IgD-negative memory B cell (primary cell): ENCODE data around the gene PYGB. TPM values are rescaled to one million over a fixed set of nuclear protein-coding genes. Genes with fewer than 3 reads are reported as not detected.

Experiments
- H3K27ac Mint-ChIP-seq, 3 donors: one replicate each; pipeline ENCODE4 v1.8.0; 2020 to 2022; ENCODE audit warnings: mild to moderate bottlenecking in 3 of 3, mixed read lengths in 3 of 3, moderate library complexity in 1 of 3
- H3K27me3 Mint-ChIP-seq: one replicate; pipeline ENCODE4 v1.8.0; 2021; ENCODE audit warnings: mixed read lengths
- H3K36me3 Mint-ChIP-seq: one replicate; pipeline ENCODE4 v1.8.0; 2020; ENCODE audit warnings: mild to moderate bottlenecking, mixed read lengths
- H3K4me1 Mint-ChIP-seq, 3 donors: one replicate each; pipeline ENCODE4 v1.8.0; 2020 to 2022; ENCODE audit warnings: mixed read lengths in 3 of 3, mild to moderate bottlenecking in 1 of 3
- H3K4me3 Mint-ChIP-seq, 4 donors: one replicate each; pipeline ENCODE4 v1.8.0; 2020 to 2022; ENCODE audit warnings: mild to moderate bottlenecking in 4 of 4, mixed read lengths in 4 of 4, moderate library complexity in 3 of 4
- H3K9me3 Mint-ChIP-seq, 3 donors: one replicate each; pipeline ENCODE4 v1.8.0; 2020 to 2021; ENCODE audit warnings: mixed read lengths in 3 of 3, mild to moderate bottlenecking in 1 of 3
- polyA plus RNA-seq: library from polyadenylated mRNA; unstranded; fragments of 300-500 nt; fragmentation: Illumina TruSeq; gene quantifications from one replicate; pipeline ENCODE4 v1.2.3, GENCODE V29; 2021

PYGB gene
- polyA plus RNA-seq, 1 donor from 2014 or later, result 27.6 TPM

DNA sequence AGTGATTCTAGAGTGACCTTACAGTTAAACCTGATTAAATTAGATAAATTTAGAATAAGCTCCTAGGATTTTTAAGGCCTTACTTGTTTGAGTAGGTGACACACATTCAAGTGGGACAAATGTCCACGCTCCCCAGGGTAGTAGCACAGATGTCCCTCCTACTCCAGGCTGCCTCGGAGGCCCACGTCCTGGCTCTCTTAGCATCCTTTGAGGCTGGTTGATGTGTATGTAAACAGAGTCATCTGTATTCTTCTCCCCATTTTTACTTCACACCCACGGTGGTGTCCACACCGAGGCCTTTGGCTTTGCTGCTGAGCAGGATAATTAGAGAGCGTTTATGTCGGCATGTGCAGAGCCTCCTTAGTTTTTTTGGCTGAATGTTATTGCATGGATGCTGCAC lies 36.6 kb upstream of the PYGB start:
- no peaks in the 10 kb centered on the region for H3K9me3 Mint-ChIP-seq
- H3K27ac Mint-ChIP-seq, result no peak overlapping the region
- H3K4me3 Mint-ChIP-seq, result no peak overlapping the region
- H3K36me3 Mint-ChIP-seq, result peaks cover 6% of the 10 kb centered on the region
- H3K27me3 Mint-ChIP-seq, result no peaks in the 10 kb centered on the region
- no peaks in the 10 kb centered on the region for H3K4me1 Mint-ChIP-seq

DNA sequence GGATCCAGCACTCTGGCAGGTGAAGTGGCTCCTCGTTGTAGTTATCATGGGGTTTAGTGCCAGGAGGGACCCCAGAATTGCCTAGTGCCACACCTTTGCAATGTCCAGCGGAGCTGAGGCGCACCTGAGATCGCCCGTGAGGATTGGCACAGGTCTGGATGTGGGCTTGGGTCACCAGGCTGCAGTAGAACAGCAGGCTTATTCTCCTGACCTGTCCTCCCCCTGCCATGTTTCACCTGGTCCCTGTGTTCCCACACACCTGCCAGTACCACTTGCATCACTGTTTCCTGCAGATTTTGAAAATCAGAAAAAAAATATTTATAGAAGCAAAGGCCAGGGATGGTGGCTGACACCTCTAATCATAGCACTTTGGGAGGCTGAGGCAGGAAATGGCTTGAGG lies 35.6 kb upstream of the PYGB start:
- Mint-ChIP-seq H3K4me1 (no peaks in the 10 kb centered on the region), H3K27me3 (no peaks in the 10 kb centered on the region), H3K9me3 (no peaks in the 10 kb centered on the region), H3K4me3 (no peak overlapping the region), H3K27ac (no peak overlapping the region), H3K36me3 (peaks cover 6% of the 10 kb centered on the region)

DNA sequence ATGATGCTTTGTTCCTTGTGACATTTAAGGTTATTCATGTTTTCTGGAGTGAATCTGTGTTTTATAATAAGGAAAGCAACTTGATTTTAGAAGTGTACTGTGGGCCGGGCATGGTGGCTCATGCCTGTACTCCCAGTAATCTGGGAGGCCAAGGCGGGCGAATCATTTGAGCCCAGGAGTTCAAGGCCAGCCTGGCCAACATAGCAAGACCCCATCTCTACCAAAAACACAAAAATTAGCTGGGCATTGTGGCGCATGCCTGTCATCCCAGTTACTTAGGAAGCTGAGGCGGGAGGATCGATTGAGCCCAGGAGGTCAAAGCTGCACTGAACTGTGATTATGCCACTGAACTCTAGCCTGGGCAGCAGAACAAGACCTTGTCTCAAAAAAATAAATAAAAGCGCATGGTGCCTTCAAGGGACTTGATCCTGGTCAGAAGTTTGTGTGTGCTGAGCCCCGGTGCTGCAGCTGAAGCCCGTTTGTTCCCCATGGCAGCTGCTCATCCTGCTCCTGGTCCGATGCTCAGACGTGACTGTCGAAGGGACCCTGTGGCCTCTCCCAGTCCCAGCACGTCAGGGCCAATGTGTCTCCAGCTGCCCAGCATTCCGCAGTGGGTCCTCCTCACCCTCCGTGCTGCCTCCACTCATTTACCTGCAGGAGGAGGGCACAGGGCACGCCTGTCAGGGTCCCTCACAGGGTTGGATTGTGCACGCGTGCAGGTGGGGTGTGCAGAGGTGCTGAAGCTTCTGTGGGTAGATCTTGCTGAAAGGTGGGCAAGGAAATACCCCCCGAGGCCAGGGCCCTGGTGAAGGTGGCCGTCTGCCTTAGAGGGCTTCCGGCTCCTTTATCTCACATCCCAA lies 34.1 kb upstream of the PYGB start:
- Mint-ChIP-seq H3K27ac (no peak overlapping the region), H3K4me3 (no peak overlapping the region), H3K4me1 (no peaks in the 10 kb centered on the region), H3K27me3 (no peaks in the 10 kb centered on the region), H3K36me3 (peaks cover 6% of the 10 kb centered on the region), H3K9me3 (no peaks in the 10 kb centered on the region)

DNA sequence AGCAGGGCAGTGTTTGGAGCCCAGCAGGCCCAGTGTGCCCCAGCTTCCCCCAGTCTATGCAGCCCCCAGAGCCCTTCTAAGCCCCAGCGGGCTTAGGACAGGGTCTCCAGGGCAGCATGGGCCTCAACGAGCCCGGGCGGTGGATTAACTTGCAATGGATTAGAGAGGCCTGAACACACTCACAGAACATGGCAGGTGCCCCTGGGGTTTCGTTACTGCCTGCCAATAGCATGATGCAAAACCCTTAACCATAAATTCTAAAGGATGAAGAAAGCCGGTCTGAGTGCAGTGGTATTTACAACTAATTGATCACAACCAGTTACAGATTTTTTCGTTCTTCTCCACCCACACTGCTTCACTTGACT lies 33.5 kb upstream of the PYGB start:
- H3K4me3 Mint-ChIP-seq, result no peak overlapping the region
- no peaks in the 10 kb centered on the region for H3K27me3 Mint-ChIP-seq
- no peak overlapping the region for H3K27ac Mint-ChIP-seq
- peaks cover 0 to 2% (median 0%) of the 10 kb centered on the region in 3 donors for H3K4me1 Mint-ChIP-seq
- no peaks in the 10 kb centered on the region for H3K9me3 Mint-ChIP-seq
- H3K36me3 Mint-ChIP-seq, result peaks cover 6% of the 10 kb centered on the region

DNA sequence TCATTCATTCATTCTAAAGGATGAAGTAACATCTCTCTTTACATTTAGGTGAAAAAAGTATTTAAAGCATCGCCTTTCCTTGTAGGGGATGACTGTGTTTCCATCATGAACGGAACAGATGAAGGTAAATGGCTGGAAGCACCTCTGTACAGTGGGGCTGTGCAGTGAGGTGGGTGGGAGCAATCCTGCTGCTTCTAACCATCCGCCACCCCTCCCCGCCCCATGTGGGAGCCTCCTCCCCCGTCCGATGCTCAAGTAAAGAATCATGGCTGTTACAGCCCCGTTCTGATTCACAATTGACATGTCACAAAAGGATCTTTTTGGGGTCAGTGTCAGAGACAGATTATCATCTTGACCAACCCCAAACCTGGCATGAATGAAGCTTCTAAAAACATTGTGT lies 33.1 kb upstream of the PYGB start:
- Mint-ChIP-seq H3K27ac (no peak overlapping the region), H3K36me3 (peaks cover 6% of the 10 kb centered on the region), H3K9me3 (no peaks in the 10 kb centered on the region), H3K27me3 (no peaks in the 10 kb centered on the region), H3K4me1 (peaks cover 0 to 2% (median 0%) of the 10 kb centered on the region in 3 donors), H3K4me3 (no peak overlapping the region)

DNA sequence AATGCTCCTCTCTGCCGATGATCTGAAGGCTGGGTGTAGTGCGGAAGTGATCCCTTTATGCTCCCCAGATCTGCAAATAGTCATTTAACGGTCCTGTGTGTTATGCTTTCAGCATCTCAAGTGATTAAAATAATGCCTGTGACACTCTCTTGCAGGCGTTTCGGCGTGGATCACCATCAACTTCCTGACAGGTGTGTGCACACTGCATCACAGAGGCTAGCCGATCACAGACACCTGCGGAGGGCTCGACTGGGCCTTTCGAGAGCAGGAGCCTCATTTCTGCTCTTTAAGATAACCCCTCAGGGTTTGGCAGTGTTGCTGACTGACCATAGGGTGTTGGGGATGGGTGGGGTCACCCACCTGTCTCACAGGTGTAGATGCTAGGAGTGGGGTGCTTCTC lies 32.4 kb upstream of the PYGB start:
- no peak overlapping the region for H3K4me3 Mint-ChIP-seq
- H3K9me3 Mint-ChIP-seq, result no peaks in the 10 kb centered on the region
- H3K27ac Mint-ChIP-seq, result no peak overlapping the region
- H3K36me3 Mint-ChIP-seq, result peaks cover 6% of the 10 kb centered on the region
- peaks cover 0 to 2% (median 0%) of the 10 kb centered on the region in 3 donors for H3K4me1 Mint-ChIP-seq
- H3K27me3 Mint-ChIP-seq, result no peaks in the 10 kb centered on the region

DNA sequence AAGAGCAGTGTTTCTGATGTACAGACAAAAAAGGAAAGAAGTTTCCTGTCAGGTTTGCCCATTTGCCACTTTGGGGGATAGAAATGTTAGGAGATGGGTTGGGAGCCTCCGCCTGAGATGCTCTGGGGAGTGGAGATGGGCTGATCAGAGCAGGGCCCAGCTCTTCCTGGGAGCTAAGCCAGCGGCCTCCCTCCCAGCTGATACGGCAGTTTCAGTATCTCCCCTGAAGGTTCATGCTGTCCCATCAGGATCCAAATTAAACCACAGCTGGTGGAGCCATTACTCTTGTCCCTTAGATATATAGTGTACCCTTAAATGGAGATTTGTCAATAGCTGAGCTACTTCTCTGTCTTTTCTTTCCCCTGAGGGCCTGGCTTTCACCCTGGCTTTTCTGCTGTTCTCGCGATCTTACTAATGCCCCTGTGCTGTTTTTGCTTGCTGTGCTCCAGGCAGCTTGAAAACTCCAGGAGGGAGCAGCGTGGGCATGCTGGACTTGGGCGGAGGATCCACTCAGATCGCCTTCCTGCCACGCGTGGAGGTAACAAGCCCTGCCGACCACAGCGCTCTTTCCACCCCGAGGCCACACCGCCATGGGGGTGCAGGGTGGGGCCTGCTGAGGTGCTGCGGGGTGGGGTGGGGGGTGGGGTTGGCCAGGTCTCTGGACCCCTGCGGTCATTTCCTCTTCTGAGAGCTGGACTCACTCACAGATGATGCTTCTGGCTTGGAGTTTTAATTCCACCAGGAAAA lies 31.5 kb upstream of the PYGB start:
- peaks cover 0 to 2% (median 0%) of the 10 kb centered on the region in 3 donors for H3K4me1 Mint-ChIP-seq
- H3K9me3 Mint-ChIP-seq, result no peaks in the 10 kb centered on the region
- H3K27ac Mint-ChIP-seq, result no peak overlapping the region
- peaks cover 6% of the 10 kb centered on the region for H3K36me3 Mint-ChIP-seq
- H3K4me3 Mint-ChIP-seq, result no peak overlapping the region
- H3K27me3 Mint-ChIP-seq, result no peaks in the 10 kb centered on the region

GRCh38 chr20:25217161-25218108 lies 30.4 kb upstream of the PYGB start:
- Mint-ChIP-seq H3K27me3 (no peaks in the 10 kb centered on the region), H3K27ac (no peak overlapping the region)

DNA sequence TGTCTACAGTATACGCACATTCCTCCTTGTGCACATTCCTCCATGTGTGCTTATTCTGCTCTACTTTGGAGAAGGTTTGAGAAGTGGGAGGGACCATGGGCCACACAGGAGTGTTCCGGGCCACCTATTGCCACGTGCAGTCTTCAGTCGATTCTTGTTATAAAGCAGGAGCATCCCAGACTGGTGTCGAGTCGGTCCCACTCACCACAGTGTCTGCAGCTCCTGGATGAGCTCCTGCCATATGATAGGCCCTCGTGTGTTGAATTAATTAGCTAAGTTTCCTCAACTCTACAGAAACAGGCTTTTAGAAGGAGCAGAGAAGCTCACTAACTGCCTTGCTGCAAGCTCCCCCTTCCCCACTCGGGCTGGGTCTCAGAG lies 29.8 kb upstream of the PYGB start:
- Mint-ChIP-seq H3K27ac (no peak overlapping the region), H3K4me3 (peak overlapping the region in 1 of 4 donors; percentile 54), H3K27me3 (no peaks in the 10 kb centered on the region), H3K9me3 (no peaks in the 10 kb centered on the region), H3K4me1 (peaks cover 0 to 2% (median 0%) of the 10 kb centered on the region in 3 donors), H3K36me3 (peaks cover 4% of the 10 kb centered on the region)

More at GRCh38 chr20:25217161-25218108, 30.4 kb upstream of the PYGB start:
- no peak overlapping the region for H3K4me3 Mint-ChIP-seq
- no peaks in the 10 kb centered on the region for H3K9me3 Mint-ChIP-seq
- peaks cover 0 to 2% (median 0%) of the 10 kb centered on the region in 3 donors for H3K4me1 Mint-ChIP-seq
- H3K36me3 Mint-ChIP-seq, result peaks cover 4% of the 10 kb centered on the region

DNA sequence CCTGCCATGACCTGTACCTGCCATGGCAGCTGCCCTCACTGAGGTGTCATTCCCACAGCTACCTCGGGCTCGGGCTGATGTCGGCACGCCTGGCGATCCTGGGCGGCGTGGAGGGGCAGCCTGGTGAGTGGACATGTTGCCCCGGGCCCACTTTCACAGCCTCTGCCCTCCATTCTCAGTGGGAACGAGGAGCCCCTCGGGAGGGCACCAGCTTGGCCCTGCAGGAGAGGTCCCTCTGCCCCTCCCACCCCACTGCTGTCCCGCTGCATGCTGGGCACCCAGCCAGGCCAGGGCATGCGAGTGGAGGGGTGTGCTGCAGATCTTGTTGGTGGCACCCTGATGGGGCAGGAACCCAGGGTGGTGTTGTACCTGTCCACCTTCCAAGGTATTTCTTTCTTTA lies 29.4 kb upstream of the PYGB start:
- H3K27ac Mint-ChIP-seq, result no peak overlapping the region
- H3K4me3 Mint-ChIP-seq, result peak overlapping the region in 1 of 4 donors; percentile 54
- H3K9me3 Mint-ChIP-seq, result no peaks in the 10 kb centered on the region
- H3K36me3 Mint-ChIP-seq, result peaks cover 4% of the 10 kb centered on the region
- peaks cover 0 to 3% (median 0%) of the 10 kb centered on the region in 3 donors for H3K4me1 Mint-ChIP-seq
- no peaks in the 10 kb centered on the region for H3K27me3 Mint-ChIP-seq

DNA sequence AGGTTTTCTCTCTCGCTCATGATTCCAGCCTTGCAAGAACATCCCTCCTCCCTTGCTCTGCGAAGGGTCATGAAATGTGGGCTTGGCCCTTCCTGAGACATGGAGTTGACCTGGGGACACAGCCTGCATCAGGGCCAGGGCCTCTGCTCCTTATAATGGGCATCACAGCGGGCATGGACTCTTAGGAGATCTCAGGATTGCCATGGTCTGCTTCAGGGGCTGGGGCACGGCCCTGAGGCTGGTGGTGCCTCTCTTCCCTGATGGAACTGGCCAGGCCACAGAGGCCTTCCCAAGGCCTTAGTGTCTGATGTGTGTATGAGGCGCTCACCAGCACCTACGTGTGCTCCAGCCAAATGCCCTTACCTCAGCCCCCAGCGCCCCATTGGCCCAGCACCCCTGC lies 28.5 kb upstream of the PYGB start:
- no peak overlapping the region for H3K27ac Mint-ChIP-seq
- no peaks in the 10 kb centered on the region for H3K9me3 Mint-ChIP-seq
- peaks cover 4% of the 10 kb centered on the region for H3K36me3 Mint-ChIP-seq
- H3K27me3 Mint-ChIP-seq, result no peaks in the 10 kb centered on the region
- H3K4me1 Mint-ChIP-seq, result peaks cover 0 to 3% (median 0%) of the 10 kb centered on the region in 3 donors
- no peak overlapping the region for H3K4me3 Mint-ChIP-seq

DNA sequence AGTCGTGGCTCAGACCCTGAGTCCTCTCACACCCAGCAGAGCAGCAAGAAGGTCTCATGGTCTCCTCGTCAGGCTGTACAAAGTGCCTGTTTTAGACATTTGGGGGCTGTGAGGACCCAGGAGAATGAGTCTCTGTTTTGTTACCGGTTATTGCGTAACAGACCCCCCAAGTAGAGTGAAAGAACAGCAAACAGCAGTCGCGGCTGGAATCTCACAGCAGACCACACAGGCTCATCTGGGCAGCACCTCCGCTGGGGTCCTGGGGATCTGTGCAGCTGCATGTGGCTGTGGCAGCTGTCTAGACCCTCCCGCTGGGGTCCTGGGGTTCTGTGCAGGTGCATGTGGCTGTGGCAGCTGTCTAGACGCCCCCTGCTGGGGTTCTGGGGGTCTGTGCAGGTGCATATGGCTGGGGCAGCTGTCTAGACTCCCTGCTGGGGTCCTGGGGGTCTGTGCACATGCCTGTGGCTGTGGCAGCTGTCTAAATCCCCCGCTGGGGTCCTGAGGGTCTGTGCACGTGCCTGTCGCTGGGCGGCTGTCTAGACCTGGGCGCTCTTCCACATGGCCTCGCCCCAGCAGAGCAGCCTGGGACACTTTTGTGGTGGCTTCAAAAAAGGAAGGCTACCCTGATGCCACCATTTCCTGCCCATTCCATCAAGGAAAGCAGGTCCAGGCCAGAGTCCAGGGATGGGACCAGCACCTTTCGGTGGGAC lies 27.7 kb upstream of the PYGB start:
- Mint-ChIP-seq H3K9me3 (no peaks in the 10 kb centered on the region), H3K4me3 (peak overlapping the region in 1 of 4 donors; percentile 27), H3K27me3 (no peaks in the 10 kb centered on the region), H3K4me1 (peaks cover 0 to 3% (median 0%) of the 10 kb centered on the region in 3 donors), H3K27ac (peak overlapping the region in 1 of 3 donors; percentile 62), H3K36me3 (peaks cover 4% of the 10 kb centered on the region)

GRCh38 chr20:25220810-25221591 lies 26.9 kb upstream of the PYGB start:
- Mint-ChIP-seq H3K27me3 (no peaks in the 10 kb centered on the region), H3K4me1 (peaks cover 0 to 3% (median 0%) of the 10 kb centered on the region in 3 donors), H3K4me3 (no peak overlapping the region), H3K27ac (peak overlapping the region in 1 of 3 donors; percentile 62), H3K9me3 (no peaks in the 10 kb centered on the region), H3K36me3 (peaks cover 2% of the 10 kb centered on the region)
